ENCODE results near the gene TMC1.

Gene TMC1

GRCh38 chr9:72883875-72884274, 362.5 kb downstream of the TMC1 start:
- Histone ChIP-seq H3K9me2 (ENCODE audit: low read depth, low read length) (no peaks in the 10 kb centered on the region), H3K4me1 (ENCODE audit: insufficient read depth, low read length, severe bottlenecking) (no peaks in the 10 kb centered on the region), H3K27ac (ENCODE audit: low read depth, low read length, poor library complexity, severe bottlenecking) (no peak overlapping the region), H2AFZ (ENCODE audit: low read length) (no peak overlapping the region), H4K20me1 (ENCODE audit: insufficient read depth, low read length) (no peaks in the 10 kb centered on the region), H3K4me2 (ENCODE audit: low read length) (no peak overlapping the region), H3K9ac (ENCODE audit: low read length) (no peak overlapping the region), H3K4me3 (ENCODE audit: low read depth, low read length, poor library complexity, severe bottlenecking) (no peak overlapping the region), H3K36me3 (ENCODE audit: insufficient read depth, low read length) (no peaks in the 10 kb centered on the region), H3K27me3 (ENCODE audit: insufficient read depth, low read length) (no peaks in the 10 kb centered on the region), H3K79me2 (ENCODE audit: insufficient read depth, low read length) (no peaks in the 10 kb centered on the region), H3F3A (ENCODE audit: insufficient read depth, low read length) (no peaks in the 10 kb centered on the region), H3K9me3 (ENCODE audit: low read length) (no peaks in the 10 kb centered on the region)
- TF ChIP-seq EZH2 (IDR thresholded peaks at IDR 0.05; ENCODE audit: borderline replicate concordance, low read length) (no peak), CTCF (IDR thresholded peaks at IDR 0.05; ENCODE audit: low read length) (no peak)

- H3K27me3 ChIP-seq (ENCODE audit: insufficient read depth, low read length) = no peaks in the 10 kb centered on the region
- TF ChIP-seq EZH2 (IDR thresholded peaks at IDR 0.05; ENCODE audit: borderline replicate concordance, low read length) (no peak), CTCF (IDR thresholded peaks at IDR 0.05; ENCODE audit: low read length) (no peak)
- no peaks in the 10 kb centered on the region for H3K79me2 ChIP-seq (ENCODE audit: insufficient read depth, low read length)
- H2AFZ ChIP-seq (ENCODE audit: low read length) = no peak overlapping the region
- H3K27ac ChIP-seq (ENCODE audit: low read depth, low read length, poor library complexity, severe bottlenecking) = no peak overlapping the region
- no peaks in the 10 kb centered on the region for H3K9me3 ChIP-seq (ENCODE audit: low read length)
- H3K9me2 ChIP-seq (ENCODE audit: low read depth, low read length) = no peaks in the 10 kb centered on the region
- no peaks in the 10 kb centered on the region for H3K36me3 ChIP-seq (ENCODE audit: insufficient read depth, low read length)
- no peaks in the 10 kb centered on the region for H3K4me1 ChIP-seq (ENCODE audit: insufficient read depth, low read length, severe bottlenecking)
- H4K20me1 ChIP-seq (ENCODE audit: insufficient read depth, low read length) = no peaks in the 10 kb centered on the region
- no peak overlapping the region for H3K4me2 ChIP-seq (ENCODE audit: low read length)
- no peak overlapping the region for H3K9ac ChIP-seq (ENCODE audit: low read length)
- no peak overlapping the region for H3K4me3 ChIP-seq (ENCODE audit: low read depth, low read length, poor library complexity, severe bottlenecking)
- no peaks in the 10 kb centered on the region for H3F3A ChIP-seq (ENCODE audit: insufficient read depth, low read length)
These were observed 363.1 kb downstream of the TMC1 start for GRCh38 chr9:72884508-72884907.

All from OCI-LY1 (cell line).